M059J (cell line): ENCODE data around the gene CNTN1. TPM values are rescaled to one million over a fixed set of nuclear protein-coding genes. Genes with fewer than 3 reads are reported as not detected.

Source experiments
- DNase-seq: peaks from one replicate; pipeline ENCODE4 v3.0.0-alpha.2; 2012; ENCODE audit warnings: low read depth
- total RNA-seq: library from RNA; depleted of rRNA; stranded (reverse); fragments of >200 nt; shearing (Covaris generic); gene quantifications from 2 replicates; pipeline ENCODE4 v1.2.3, GENCODE V29; 2014

The CNTN1 gene
- total RNA-seq, 1 experiment from 2014 or later: 0.74 TPM

GRCh38 chr12:40853221-40853620 lies 161.0 kb downstream of the CNTN1 start:
- no peak for DNase-seq

DNA sequence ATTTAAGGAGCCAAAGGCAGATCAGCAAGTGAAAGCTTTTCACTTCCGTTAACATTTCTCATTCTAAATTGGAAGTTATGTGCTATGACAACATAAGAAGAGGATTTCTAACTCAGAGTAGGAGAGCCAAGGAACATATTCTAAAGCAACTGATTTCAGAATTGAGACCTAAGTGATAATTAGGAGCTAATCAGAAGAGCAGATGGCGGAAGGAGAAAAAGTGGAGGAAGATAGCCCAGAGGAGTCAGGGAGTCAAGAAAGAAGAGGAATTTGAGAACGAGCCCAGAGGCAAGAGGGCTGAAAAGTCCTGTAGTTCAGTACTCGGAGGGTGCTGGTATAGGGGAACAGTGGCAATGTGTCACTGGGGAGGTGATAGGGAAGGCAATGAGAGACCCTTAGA lies 162.4 kb downstream of the CNTN1 start:
- no peak for DNase-seq

GRCh38 chr12:40864891-40865290 lies 172.7 kb downstream of the CNTN1 start:
- no peak for DNase-seq

- no peak for DNase-seq
These were observed 178.7 kb downstream of the CNTN1 start for GRCh38 chr12:40870981-40871380.

- no peak for DNase-seq
These were observed 182.6 kb downstream of the CNTN1 start for GRCh38 chr12:40874868-40875267.

- no peak for DNase-seq
These were observed 197.1 kb downstream of the CNTN1 start for GRCh38 chr12:40889329-40889728.

- DNase-seq: no peak
These were observed 200.3 kb downstream of the CNTN1 start for GRCh38 chr12:40892528-40892927.

DNA sequence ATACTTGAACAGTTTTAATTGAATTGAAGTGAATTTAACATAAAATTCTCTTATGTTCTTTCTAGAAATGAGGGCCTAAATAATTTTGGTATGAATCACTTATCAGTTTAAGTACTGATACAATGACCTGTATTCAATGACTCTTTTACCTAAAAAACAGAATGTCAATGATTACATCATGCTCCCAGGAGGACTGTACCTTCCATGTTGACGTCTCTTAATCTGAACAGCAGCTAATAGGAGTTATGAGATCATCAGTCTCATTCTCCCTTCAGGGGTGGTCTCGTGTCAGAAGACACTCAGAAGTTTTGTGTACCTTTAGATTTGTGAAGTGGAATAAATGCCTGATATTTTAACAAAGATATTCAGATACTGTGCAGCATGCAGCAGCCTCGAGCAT lies 206.3 kb downstream of the CNTN1 start:
- DNase-seq: no peak

DNA sequence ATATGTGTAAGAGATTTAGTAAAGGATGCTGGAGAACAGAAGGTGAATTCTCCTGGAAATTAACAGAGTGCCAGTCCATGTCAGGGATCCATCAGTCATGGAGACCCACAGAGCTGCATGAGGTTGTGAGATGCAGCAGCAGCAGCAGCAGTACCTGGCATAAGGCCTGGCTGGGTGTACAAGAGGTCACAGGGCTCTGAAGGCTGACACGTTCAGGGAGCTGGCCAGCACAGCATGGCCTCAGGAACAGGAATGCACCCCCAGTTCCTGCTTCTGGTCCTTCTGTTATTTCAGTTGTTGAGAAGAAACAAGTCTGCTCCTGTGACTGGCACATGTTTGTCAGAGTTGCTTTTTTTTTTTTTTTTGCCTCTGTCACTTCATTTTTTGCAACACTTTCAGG lies 210.8 kb downstream of the CNTN1 start:
- DNase-seq: no peak

GRCh38 chr12:40907115-40907527 lies 214.9 kb downstream of the CNTN1 start:
- DNase-seq: no peak

- DNase-seq: no peak
These were observed 219.4 kb downstream of the CNTN1 start for GRCh38 chr12:40911676-40912075.

DNA sequence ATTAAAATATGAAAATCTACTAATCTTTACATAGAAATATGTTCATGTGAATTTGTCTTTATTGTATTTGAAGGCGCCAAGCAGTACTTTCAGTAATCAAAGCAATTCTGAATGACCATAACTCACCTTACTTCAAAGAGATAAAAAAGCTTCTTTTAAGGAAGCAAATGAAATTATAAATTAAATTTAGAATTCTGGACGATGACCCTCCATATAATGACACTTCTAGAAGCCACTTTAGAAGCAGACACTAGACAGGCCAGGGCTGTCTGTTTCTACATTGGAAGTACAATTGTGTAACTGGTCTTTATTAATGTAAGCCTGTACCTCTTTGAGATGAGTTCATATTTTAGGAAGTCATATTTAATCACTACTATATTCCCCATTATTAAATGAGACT lies 222.9 kb downstream of the CNTN1 start:
- DNase-seq: no peak

DNA sequence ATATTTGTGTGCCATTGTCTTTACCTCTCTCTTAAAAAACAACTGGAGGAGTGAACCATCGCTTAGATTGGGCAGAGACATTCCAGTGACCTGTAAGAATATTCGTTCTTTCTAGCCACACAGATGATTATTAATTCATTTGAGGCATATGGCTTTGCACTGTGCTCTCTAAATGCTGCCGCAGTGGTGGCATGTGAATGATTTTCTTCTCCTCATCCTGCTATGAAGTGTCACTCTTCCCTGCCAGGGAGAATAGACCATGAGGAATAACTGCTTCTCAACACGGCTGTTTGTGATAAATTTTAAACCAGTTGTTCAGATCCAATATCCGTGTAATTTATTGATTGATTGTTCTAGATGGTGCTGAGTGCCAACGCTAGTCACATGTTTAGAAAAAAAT lies 225.3 kb downstream of the CNTN1 start:
- DNase-seq: no peak

GRCh38 chr12:40921563-40922163 lies 229.4 kb downstream of the CNTN1 start:
- DNase-seq: no peak

GRCh38 chr12:40937891-40938290 lies 245.7 kb downstream of the CNTN1 start:
- no peak for DNase-seq

DNA sequence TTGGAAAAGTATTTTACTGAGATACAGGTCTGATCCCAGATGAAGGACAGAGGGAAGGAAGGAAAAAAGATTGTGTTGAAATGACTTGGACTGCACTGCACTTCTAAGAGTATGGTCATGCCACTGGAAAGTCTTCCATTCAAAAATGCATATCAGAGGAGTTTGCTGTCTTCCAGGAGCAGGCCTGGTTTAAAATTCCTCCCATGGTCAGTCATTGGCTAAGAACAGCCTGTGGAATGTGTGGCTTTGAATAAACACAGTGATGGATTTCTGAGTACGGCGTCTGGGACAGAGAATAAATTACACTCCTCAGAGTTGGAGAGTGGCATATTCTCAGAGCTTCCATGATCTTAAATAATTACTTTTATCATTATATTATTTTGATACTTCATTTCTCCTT lies 250.1 kb downstream of the CNTN1 start:
- peak; percentile 2 for DNase-seq

- no peak for DNase-seq
These were observed 253.5 kb downstream of the CNTN1 start for GRCh38 chr12:40945772-40946171.

GRCh38 chr12:40946612-40947194 lies 254.5 kb downstream of the CNTN1 start:
- DNase-seq: peak; percentile 7

DNA sequence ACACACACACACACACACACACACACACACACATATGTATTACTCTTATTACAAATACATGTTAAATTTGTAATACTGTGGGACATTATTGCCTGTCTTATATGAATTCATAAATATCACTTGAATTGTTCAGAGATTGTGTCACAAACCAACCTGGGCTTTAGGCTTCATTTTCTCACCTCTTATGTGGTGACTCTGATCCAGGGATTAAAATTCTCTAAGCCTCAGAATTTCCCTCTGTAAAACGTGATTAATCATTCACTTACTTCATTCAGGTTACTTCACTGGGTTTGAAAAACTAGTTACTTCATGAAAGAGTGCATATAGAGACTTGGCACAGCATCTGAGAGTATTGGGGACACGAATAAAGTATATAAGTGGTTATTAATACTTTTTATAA lies 255.6 kb downstream of the CNTN1 start:
- DNase-seq: no peak

DNA sequence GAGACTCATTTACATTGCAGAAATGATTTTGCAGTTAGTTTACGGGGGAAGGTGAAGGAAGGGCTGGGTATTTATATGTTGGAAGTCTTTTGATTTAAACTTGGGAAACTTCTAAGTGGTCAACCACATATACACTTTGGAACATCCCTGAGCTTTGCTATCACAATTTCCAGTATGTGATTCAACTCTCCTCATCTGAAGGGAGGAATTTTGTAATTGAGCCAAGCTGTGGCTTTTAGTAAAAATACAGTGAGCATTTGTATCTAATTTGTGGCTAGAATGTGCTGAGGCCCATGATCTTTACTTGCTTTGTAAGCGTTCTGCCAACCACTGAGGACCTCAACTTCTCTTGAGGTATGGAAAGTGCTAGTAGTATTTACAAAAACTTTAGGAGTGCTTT lies 260.8 kb downstream of the CNTN1 start:
- DNase-seq: peak; percentile 1

DNA sequence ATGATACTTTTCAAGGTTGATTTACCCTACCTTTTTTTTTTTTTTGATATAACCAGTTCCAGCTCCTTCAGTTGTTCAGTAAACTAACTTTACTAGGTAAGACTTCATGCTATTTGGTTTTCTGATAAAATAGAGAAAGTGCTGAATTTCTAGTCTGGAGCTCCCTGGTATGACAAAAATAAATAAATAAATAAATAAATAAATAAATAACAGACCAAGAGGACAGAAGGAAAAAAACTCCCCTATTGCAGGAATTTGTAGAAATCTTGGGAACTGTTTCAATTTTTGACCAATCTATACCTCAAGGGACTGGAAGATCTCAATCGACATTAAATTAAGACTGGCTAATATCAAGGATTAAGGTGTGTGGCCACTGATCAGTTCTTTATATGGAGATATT lies 265.2 kb downstream of the CNTN1 start:
- DNase-seq: no peak

GRCh38 chr12:40959041-40959440 lies 266.8 kb downstream of the CNTN1 start:
- DNase-seq: no peak

DNA sequence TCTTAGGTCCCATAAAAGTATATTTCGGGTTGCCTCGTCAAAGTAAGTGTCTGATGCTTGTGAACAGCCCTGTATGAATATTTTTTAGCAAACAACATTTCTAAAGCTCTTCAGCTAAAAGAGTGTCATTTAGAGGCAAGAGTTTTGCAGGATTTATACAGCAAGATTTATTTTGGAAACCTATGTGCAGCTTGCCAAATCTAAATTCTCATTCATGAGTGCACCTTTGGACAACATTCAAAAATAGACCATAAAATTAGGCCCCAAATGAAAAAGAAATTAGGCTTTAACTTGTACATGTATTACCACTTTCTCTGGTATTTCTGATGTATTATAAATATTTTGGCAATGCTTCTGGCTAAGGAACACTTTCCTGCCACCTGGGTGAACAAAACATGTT lies 271.5 kb downstream of the CNTN1 start:
- no peak for DNase-seq

- DNase-seq: no peak
These were observed 277.6 kb downstream of the CNTN1 start for GRCh38 chr12:40969796-40970195.
